Type B pancreatic cell (in vitro differentiated cells): ENCODE data around the gene C16orf86. TPM values are rescaled to one million over a fixed set of nuclear protein-coding genes. Genes with fewer than 3 reads are reported as not detected.

ENCODE experiments used
- DNase-seq: peaks from one replicate; pipeline ENCODE4 v3.0.0; 2021; ENCODE audit warnings: mixed read lengths; ENCODE audit not compliant: unreplicated experiment; ENCODE audit errors: extremely low spot score
- H3K27ac Mint-ChIP-seq: 2 replicates; pipeline ENCODE4 v1.8.0; 2021; ENCODE audit warnings: mild to moderate bottlenecking, mixed read lengths
- H3K27me3 Mint-ChIP-seq: 2 replicates; pipeline ENCODE4 v1.8.0; 2021; ENCODE audit warnings: mixed read lengths
- H3K36me3 Mint-ChIP-seq: 2 replicates; pipeline ENCODE4 v1.8.0; 2021; ENCODE audit warnings: mixed read lengths
- H3K4me1 Mint-ChIP-seq: one replicate; pipeline ENCODE4 v1.8.0; 2021; ENCODE audit warnings: mixed read lengths; ENCODE audit not compliant: unreplicated experiment
- H3K4me3 Mint-ChIP-seq: 2 replicates; pipeline ENCODE4 v1.8.0; 2021; ENCODE audit warnings: mild to moderate bottlenecking, mixed read lengths
- H3K9me3 Mint-ChIP-seq: 2 replicates; pipeline ENCODE4 v1.8.0; 2021; ENCODE audit warnings: mixed read lengths
- total RNA-seq: library from RNA; stranded (reverse); gene quantifications from 2 replicates; pipeline ENCODE4 v1.2.1, GENCODE V29; 2021; ENCODE audit warnings: low replicate concordance
- TF ChIP-seq, protein P1 (sequence below): fragments of 200-600 bp; sonication (generic); conservative IDR thresholded peaks from 2 replicates; pipeline ENCODE4 v1.5.0; 2021; ENCODE audit warnings: antibody characterized with exemption, mild to moderate bottlenecking

Gene C16orf86
- total RNA-seq, 1 donor from 2014 or later, result 2.8 TPM

DNA sequence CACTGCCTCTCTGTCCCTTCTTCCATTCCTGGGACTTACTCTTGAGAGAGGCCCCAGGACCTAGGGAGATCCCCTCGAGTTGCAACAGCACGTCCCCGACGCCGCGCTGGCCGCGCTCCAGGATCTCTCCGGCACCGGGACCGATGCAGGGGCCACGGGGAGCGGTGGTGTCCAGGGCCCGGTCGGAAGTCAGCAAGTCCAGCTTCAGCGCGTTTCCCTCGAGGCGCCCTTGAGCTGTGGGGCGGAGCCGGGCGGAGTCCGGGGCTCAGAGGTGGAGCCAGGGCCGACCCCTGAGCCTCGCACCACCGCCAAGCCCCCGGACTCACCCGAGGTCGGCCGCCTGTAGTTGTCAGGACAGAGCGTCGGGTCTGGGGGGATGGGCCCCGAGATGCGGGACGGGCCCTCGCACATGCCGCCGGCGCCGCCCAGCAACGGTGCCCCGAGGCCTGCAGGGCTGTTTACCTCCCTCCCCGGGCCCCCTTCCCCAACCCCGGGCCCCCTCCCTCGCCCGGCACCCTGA is 522 bp upstream of the C16orf86 start:
- Mint-ChIP-seq H3K4me3 (peak overlapping the region; percentile 80), H3K27me3 (no peaks in the 10 kb centered on the region), H3K36me3 (no peaks in the 10 kb centered on the region), H3K9me3 (no peaks in the 10 kb centered on the region), H3K4me1 (peaks cover 8% of the 10 kb centered on the region), H3K27ac (no peak overlapping the region)
- DNase-seq, result no peak
- TF ChIP-seq, protein P1, sequence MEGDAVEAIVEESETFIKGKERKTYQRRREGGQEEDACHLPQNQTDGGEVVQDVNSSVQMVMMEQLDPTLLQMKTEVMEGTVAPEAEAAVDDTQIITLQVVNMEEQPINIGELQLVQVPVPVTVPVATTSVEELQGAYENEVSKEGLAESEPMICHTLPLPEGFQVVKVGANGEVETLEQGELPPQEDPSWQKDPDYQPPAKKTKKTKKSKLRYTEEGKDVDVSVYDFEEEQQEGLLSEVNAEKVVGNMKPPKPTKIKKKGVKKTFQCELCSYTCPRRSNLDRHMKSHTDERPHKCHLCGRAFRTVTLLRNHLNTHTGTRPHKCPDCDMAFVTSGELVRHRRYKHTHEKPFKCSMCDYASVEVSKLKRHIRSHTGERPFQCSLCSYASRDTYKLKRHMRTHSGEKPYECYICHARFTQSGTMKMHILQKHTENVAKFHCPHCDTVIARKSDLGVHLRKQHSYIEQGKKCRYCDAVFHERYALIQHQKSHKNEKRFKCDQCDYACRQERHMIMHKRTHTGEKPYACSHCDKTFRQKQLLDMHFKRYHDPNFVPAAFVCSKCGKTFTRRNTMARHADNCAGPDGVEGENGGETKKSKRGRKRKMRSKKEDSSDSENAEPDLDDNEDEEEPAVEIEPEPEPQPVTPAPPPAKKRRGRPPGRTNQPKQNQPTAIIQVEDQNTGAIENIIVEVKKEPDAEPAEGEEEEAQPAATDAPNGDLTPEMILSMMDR, result no peak

DNA sequence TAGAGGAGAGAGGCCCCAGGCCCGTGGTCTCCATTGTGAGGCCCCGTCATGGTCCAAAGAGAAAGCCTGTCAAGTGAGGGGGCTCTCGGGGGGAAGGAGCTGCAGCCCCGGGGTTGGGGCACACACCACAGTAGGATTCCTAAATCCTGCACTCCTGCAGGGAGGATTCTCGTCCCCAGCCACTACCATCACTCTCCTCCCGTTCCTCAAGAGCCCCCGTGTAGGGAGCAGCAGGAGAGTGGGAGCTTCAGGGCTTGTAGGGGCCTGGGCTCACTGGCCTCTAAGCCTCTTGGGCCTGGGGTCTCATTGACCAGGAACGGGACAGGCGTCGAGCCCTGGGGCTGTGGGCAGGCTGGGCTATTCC is 821 bp downstream of the C16orf86 start:
- Mint-ChIP-seq H3K4me3 (peak overlapping the region; percentile 86), H3K27me3 (no peaks in the 10 kb centered on the region), H3K9me3 (no peaks in the 10 kb centered on the region), H3K36me3 (no peaks in the 10 kb centered on the region), H3K4me1 (peaks cover 11% of the 10 kb centered on the region), H3K27ac (peak overlapping the region; percentile 59)
- TF ChIP-seq, protein P1, result no peak
- DNase-seq, result no peak

DNA sequence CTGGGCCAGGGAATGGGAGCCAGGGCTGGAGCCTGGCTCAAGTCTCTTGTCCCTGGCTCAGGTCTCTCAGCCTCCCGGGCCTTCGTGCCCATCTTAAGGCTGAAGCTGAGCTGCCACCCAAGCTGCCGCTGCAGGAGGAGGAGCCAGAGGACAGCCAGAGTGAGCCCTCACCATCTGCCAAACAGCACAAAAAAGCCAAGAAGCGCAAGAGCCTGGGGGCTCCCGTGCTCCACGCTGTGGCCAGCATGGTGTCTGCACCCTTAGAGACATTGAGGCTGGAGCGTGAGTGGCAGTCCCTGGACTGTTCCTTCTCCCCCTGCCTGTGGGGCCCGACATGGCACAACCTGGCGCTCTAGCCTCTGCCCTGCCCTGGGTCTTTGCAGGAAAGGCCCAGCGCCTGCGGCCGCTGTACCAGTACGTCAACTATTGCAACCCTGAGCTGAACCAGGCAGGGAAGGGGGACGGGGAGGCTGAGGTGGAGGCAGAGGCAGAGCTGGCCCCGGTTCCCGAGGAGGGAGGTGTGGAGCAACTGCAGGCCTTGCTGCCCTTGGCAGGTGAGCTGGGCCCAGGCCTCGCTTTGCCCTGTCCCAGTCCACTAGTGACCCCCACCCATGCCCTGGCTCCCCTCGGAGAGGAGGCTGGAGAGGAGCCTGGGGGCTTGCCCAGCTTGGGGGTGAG is 1.3 kb downstream of the C16orf86 start:
- no peak overlapping the region for H3K27ac Mint-ChIP-seq
- peaks cover 15% of the 10 kb centered on the region for H3K4me1 Mint-ChIP-seq
- H3K9me3 Mint-ChIP-seq, result no peaks in the 10 kb centered on the region
- H3K27me3 Mint-ChIP-seq, result no peaks in the 10 kb centered on the region
- H3K4me3 Mint-ChIP-seq, result no peak overlapping the region
- TF ChIP-seq, protein P1, result peak; percentile 83
- DNase-seq, result no peak
- H3K36me3 Mint-ChIP-seq, result no peaks in the 10 kb centered on the region

DNA sequence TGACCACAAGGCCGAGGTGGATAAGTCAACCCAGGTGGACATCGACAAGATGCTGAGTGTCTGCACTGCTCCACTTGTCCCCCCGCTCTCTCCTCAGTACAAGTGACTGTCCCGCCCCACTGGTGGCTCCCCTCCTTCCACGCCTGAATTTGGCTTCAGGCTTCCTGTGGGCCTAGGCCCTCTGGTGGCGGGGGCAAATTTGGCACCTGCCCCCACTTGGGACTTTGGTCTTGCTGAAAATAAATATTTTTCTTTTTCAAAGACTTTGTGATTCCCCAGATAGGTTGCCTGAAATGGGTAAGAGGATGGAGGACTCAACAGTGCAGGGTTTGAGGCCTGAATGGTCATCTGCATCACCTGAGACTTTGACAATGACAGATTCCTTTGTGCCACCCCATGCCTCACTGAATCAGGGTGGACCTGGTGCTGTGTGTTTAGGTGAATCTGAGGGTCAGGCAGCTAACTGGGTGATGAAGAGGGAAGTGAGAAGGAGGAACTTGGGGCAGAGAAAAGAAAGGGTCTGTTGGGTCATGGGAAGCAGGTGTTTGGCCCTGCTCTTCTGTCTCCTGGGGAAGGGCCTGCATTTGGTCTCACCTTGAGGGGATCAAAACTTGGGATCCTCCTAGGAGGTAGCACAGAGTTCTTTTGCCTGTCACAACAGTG is 2.0 kb downstream of the C16orf86 start:
- peak overlapping the region; percentile 51 for H3K4me3 Mint-ChIP-seq

DNA sequence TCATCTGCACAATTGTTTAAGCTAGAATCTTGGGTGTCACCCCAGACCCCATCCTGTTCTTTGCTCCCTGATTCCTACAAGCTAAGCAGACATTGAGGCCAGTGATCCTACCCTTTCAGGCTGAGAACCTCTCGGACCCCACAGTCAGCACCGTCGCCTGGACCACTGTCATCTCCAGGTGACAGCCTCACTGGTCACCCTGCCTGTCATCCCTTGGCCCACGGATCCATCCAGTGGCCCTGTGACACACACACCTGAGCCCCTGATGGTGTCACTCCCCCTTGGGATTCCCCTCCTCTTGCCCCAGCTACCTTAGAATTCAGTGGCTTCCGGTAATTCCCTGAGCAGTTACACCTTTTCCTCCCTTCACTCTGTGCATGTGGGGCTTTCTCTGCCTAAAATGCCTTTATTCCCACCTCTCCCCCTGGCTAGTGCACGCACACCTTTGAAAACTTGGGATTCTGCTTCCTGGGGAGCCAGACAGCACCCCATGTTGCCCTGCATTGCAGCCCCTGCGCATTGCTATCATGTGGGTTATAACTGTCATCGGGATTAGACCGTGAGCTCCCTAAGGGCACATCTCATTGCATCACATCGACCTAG is 3.0 kb downstream of the C16orf86 start:
- Mint-ChIP-seq H3K4me1 (peaks cover 19% of the 10 kb centered on the region), H3K4me3 (peak overlapping the region; percentile 51), H3K27me3 (no peaks in the 10 kb centered on the region), H3K9me3 (no peaks in the 10 kb centered on the region), H3K36me3 (no peaks in the 10 kb centered on the region), H3K27ac (peak overlapping the region; percentile 46)
- TF ChIP-seq, protein P1, result no peak
- DNase-seq, result no peak

More for the DNA sequence above, 2.0 kb downstream of the C16orf86 start:
- peak overlapping the region; percentile 67 for H3K27ac Mint-ChIP-seq
- TF ChIP-seq, protein P1, result no peak
- H3K36me3 Mint-ChIP-seq, result no peaks in the 10 kb centered on the region
- no peaks in the 10 kb centered on the region for H3K9me3 Mint-ChIP-seq
- H3K4me1 Mint-ChIP-seq, result peaks cover 17% of the 10 kb centered on the region
- no peak for DNase-seq
- H3K27me3 Mint-ChIP-seq, result no peaks in the 10 kb centered on the region
